ENCODE data around the gene USH2A.

DNA sequence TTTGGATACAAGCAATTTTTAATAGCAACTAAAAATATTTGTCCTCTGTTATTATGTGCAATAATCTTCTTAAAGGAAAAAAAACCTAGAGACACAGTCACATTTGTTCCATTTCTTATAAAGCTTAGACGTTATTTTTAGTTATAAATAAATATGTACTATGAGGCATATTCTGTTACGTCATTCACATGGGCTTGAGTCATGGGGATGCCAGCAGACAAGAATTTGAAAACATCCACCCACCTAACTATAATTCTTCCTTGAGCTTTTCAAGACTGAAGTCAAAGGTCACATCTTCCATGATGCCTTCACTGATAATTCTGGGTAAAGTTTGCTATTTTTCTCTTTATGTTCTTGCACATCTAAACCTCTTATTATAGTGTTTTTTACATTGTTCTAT, 587.3 kb downstream of the USH2A start:
- TF ChIP-seq CBX2 (IDR thresholded peaks at IDR 0.05; ENCODE audit: borderline replicate concordance, low read depth) (no peak), PHF8 (IDR thresholded peaks at IDR 0.05; ENCODE audit: borderline replicate concordance, low read depth) (no peak), MAFK (IDR thresholded peaks at IDR 0.05; ENCODE audit: partially characterized antibody) (no peak), ZC3H11A (IDR thresholded peaks at IDR 0.05) (no peak), POLR2A (IDR thresholded peaks at IDR 0.05; ENCODE audit: low read length) (no peak), RAD21 (conservative IDR thresholded peaks at IDR 0.05 in 1 of 2, IDR thresholded peaks at IDR 0.05 in 1 of 2) (no peak), NR3C1 (IDR thresholded peaks at IDR 0.05) (no peak), POLR2AphosphoS2 (conservative IDR thresholded peaks at IDR 0.05; ENCODE audit: low read length) (no peak), CEBPB (IDR thresholded peaks at IDR 0.05) (no peak)
- TF ChIP-seq, protein P1, sequence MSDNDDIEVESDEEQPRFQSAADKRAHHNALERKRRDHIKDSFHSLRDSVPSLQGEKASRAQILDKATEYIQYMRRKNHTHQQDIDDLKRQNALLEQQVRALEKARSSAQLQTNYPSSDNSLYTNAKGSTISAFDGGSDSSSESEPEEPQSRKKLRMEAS (IDR thresholded peaks at IDR 0.05), result no peak
- TF ChIP-seq, protein P2, sequence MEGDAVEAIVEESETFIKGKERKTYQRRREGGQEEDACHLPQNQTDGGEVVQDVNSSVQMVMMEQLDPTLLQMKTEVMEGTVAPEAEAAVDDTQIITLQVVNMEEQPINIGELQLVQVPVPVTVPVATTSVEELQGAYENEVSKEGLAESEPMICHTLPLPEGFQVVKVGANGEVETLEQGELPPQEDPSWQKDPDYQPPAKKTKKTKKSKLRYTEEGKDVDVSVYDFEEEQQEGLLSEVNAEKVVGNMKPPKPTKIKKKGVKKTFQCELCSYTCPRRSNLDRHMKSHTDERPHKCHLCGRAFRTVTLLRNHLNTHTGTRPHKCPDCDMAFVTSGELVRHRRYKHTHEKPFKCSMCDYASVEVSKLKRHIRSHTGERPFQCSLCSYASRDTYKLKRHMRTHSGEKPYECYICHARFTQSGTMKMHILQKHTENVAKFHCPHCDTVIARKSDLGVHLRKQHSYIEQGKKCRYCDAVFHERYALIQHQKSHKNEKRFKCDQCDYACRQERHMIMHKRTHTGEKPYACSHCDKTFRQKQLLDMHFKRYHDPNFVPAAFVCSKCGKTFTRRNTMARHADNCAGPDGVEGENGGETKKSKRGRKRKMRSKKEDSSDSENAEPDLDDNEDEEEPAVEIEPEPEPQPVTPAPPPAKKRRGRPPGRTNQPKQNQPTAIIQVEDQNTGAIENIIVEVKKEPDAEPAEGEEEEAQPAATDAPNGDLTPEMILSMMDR (IDR thresholded peaks at IDR 0.05), result no peak
